DND-41 (cell line): Measurements from ENCODE around the gene POU3F1.

Experiments used
- ATAC-seq: fragments of 200-7000 bp; cut with Tn5 transposase; 3 replicates; pipeline ENCODE4 v1.9.1; 2021; ENCODE audit warnings: low read depth; ENCODE audit not compliant: insufficient read depth
- DNase-seq: peaks from one replicate; pipeline ENCODE4 v3.0.0-alpha.2; 2020
- H2AFZ ChIP-seq: 2 replicates; pipeline ENCODE4 v1.6.0; 2012; ENCODE audit warnings: low read depth, low read length
- H3K27ac ChIP-seq: 2 replicates; pipeline ENCODE4 v1.5.1; 2012; ENCODE audit warnings: low read length, inconsistent platforms
- H3K27me3 ChIP-seq: fragments of 200-600 bp; sonication (generic); 2 replicates; pipeline ENCODE4 v1.6.0; 2012; ENCODE audit warnings: low read length, mild to moderate bottlenecking, inconsistent platforms; ENCODE audit not compliant: insufficient read depth, poor library complexity
- H3K36me3 ChIP-seq: 2 replicates; pipeline ENCODE4 v1.5.1; 2012; ENCODE audit warnings: low read length, inconsistent platforms; ENCODE audit not compliant: insufficient read depth
- H3K4me1 ChIP-seq: 2 replicates; pipeline ENCODE4 v1.5.1; 2012; ENCODE audit warnings: mild to moderate bottlenecking, low read length; ENCODE audit not compliant: insufficient read depth
- H3K4me2 ChIP-seq: 2 replicates; pipeline ENCODE4 v1.6.0; 2012; ENCODE audit warnings: mild to moderate bottlenecking, moderate library complexity, low read length, inconsistent platforms; ENCODE audit not compliant: insufficient read depth
- H3K4me3 ChIP-seq, 2 experiments: fragments of 200-600 bp in 1 of 2; shearing (Covaris generic) in 1 of 2; 2 replicates each; pipeline ENCODE4 v1.5.1; 2012 to 2016; ENCODE audit warnings: inconsistent platforms in 2 of 2, low read length in 2 of 2, mild to moderate bottlenecking in 2 of 2, low read depth in 1 of 2, moderate library complexity in 1 of 2
- H3K79me2 ChIP-seq: 2 replicates; pipeline ENCODE4 v1.6.0; 2012; ENCODE audit warnings: low read length, inconsistent platforms; ENCODE audit not compliant: insufficient read depth
- H3K9ac ChIP-seq: 2 replicates; pipeline ENCODE4 v1.6.0; 2012; ENCODE audit warnings: low read depth, mild to moderate bottlenecking, inconsistent platforms, low read length, moderate library complexity
- H3K9me3 ChIP-seq: 2 replicates; pipeline ENCODE4 v1.5.1; 2012; ENCODE audit warnings: low read length, moderate library complexity, mild to moderate bottlenecking, inconsistent platforms; ENCODE audit not compliant: insufficient read depth, severe bottlenecking
- H4K20me1 ChIP-seq: 2 replicates; pipeline ENCODE4 v1.6.0; 2012; ENCODE audit warnings: low read length; ENCODE audit not compliant: insufficient read depth
- CTCF ChIP-seq: IDR thresholded peaks from 2 replicates; pipeline ENCODE4 v1.5.1; 2012; ENCODE audit warnings: borderline replicate concordance, low read length, moderate library complexity, mild to moderate bottlenecking; ENCODE audit not compliant: poor library complexity, severe bottlenecking; ENCODE audit errors: extremely low read depth
- EZH2 ChIP-seq: IDR thresholded peaks from 3 replicates; pipeline ENCODE4 v1.6.1; 2012; ENCODE audit warnings: borderline replicate concordance, low read depth, mild to moderate bottlenecking, moderate library complexity, low read length, inconsistent platforms; ENCODE audit not compliant: severe bottlenecking

POU3F1 gene

GRCh38 chr1:38020396-38020795 is 26.2 kb downstream of the POU3F1 start:
- Histone ChIP-seq H4K20me1 (peaks cover 20% of the 10 kb centered on the region; the same call in 1 of the 2 replicates), H2AFZ (no peak overlapping the region), H3K27ac (no peak overlapping the region), H3K4me2 (no peak overlapping the region), H3K27me3 (no peaks in the 10 kb centered on the region), H3K9me3 (no peaks in the 10 kb centered on the region), H3K4me1 (peaks cover under 1% of the 10 kb centered on the region; the same call in 1 of the 2 replicates), H3K36me3 (peaks cover 94% of the 10 kb centered on the region), H3K4me3 (no peak overlapping the region), H3K79me2 (peaks cover 29% of the 10 kb centered on the region), H3K9ac (no peak overlapping the region)
- ATAC-seq (no peak), DNase-seq (no peak)
- no peak for TF ChIP-seq CTCF
- TF ChIP-seq EZH2, result no peak

GRCh38 chr1:38018864-38019343 is 27.7 kb downstream of the POU3F1 start:
- Histone ChIP-seq H3K36me3 (peaks cover 95% of the 10 kb centered on the region), H3K4me2 (no peak overlapping the region), H3K9me3 (no peaks in the 10 kb centered on the region), H3K4me3 (no peak overlapping the region), H3K4me1 (peaks cover 13% of the 10 kb centered on the region), H2AFZ (no peak overlapping the region), H3K27ac (no peak overlapping the region), H3K27me3 (no peaks in the 10 kb centered on the region), H3K79me2 (peaks cover 44% of the 10 kb centered on the region), H3K9ac (no peak overlapping the region), H4K20me1 (peaks cover 29% of the 10 kb centered on the region; the same call in 1 of the 2 replicates)
- DNase-seq (no peak), ATAC-seq (peak; percentile 64; the same call in 1 of the 3 replicates)
- TF ChIP-seq EZH2 (no peak), CTCF (peak; percentile 70)

GRCh38 chr1:38015978-38016725 is 30.4 kb downstream of the POU3F1 start:
- peaks cover 35% of the 10 kb centered on the region for H3K4me1 ChIP-seq
- no peaks in the 10 kb centered on the region for H3K27me3 ChIP-seq
- no peaks in the 10 kb centered on the region for H3K9me3 ChIP-seq
- peaks cover 70% of the 10 kb centered on the region for H3K36me3 ChIP-seq
- H2AFZ ChIP-seq, result no peak overlapping the region
- peaks cover 58% of the 10 kb centered on the region for H3K79me2 ChIP-seq
- DNase-seq (no peak), ATAC-seq (no peak)
- H3K27ac ChIP-seq, result no peak overlapping the region
- no peak overlapping the region for H3K9ac ChIP-seq
- H3K4me2 ChIP-seq, result peak overlapping the region; percentile 27; the same call in 1 of the 2 replicates
- peaks cover 31% of the 10 kb centered on the region; the same call in 1 of the 2 replicates for H4K20me1 ChIP-seq
- TF ChIP-seq CTCF (no peak), EZH2 (no peak)
- no peak overlapping the region for H3K4me3 ChIP-seq
